Upper lobe of left lung (tissue), 4 donors: ENCODE results near the gene RBMX.

Source experiments
- POLR2A ChIP-seq, 4 donors: fragments of 450-650 bp; IDR thresholded peaks; one replicate each; pipeline ENCODE4 v1.5.1; 2016 to 2017; ENCODE audit warnings: antibody characterized with exemption in 4 of 4, mild to moderate bottlenecking in 2 of 4
- TF ChIP-seq, protein P1 (sequence below), 6 experiments: fragments of 450-650 bp in 4 of 6; fragments of 200-600 bp in 2 of 6; sonication (generic) in 2 of 6; IDR thresholded peaks; one replicate each; pipeline ENCODE4 v1.5.1; 2016 to 2019; ENCODE audit warnings: antibody characterized with exemption in 6 of 6

DNA sequence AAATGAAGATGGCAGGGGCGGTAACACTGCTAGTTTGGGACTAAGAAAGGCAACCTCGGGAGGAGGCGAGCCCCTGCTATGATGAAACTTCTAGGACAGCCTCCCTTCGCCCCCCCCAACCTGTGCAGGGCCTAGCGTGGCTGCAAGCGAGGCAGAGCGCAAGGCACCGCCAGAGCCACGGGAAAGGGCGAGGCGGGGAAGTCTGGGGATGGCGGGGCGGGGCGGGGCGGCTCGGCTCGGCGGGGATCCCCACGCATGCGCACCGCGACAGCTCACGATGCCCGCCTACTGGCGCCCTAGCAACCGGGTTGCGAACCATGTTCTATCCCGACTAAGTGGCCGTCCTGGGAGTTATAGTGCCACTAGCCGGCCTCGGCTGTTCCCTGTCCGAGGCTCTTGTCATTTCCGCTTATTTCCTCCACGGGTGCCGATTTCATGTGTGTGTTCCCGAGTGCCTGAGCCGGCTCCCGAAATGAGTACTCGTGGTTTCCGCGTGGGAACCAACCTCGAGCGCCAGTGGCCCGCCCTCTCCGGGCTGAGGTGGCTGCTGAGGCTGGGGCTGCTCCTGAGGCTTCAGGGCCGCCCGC, 28.7 kb upstream of the RBMX start:
- TF ChIP-seq, protein P1, sequence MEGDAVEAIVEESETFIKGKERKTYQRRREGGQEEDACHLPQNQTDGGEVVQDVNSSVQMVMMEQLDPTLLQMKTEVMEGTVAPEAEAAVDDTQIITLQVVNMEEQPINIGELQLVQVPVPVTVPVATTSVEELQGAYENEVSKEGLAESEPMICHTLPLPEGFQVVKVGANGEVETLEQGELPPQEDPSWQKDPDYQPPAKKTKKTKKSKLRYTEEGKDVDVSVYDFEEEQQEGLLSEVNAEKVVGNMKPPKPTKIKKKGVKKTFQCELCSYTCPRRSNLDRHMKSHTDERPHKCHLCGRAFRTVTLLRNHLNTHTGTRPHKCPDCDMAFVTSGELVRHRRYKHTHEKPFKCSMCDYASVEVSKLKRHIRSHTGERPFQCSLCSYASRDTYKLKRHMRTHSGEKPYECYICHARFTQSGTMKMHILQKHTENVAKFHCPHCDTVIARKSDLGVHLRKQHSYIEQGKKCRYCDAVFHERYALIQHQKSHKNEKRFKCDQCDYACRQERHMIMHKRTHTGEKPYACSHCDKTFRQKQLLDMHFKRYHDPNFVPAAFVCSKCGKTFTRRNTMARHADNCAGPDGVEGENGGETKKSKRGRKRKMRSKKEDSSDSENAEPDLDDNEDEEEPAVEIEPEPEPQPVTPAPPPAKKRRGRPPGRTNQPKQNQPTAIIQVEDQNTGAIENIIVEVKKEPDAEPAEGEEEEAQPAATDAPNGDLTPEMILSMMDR (IDR thresholded peaks at IDR 0.05) = no peak
- no peak for TF ChIP-seq POLR2A (IDR thresholded peaks at IDR 0.05)
